Measurements from ENCODE around the gene SMAGP.
"Not testable (repeated sequence)": the region's sequence is repeated elsewhere in the genome, so short reads cannot be mapped to it uniquely, and the experiment has no call there.

The SMAGP gene, protein sequence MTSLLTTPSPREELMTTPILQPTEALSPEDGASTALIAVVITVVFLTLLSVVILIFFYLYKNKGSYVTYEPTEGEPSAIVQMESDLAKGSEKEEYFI

DNA sequence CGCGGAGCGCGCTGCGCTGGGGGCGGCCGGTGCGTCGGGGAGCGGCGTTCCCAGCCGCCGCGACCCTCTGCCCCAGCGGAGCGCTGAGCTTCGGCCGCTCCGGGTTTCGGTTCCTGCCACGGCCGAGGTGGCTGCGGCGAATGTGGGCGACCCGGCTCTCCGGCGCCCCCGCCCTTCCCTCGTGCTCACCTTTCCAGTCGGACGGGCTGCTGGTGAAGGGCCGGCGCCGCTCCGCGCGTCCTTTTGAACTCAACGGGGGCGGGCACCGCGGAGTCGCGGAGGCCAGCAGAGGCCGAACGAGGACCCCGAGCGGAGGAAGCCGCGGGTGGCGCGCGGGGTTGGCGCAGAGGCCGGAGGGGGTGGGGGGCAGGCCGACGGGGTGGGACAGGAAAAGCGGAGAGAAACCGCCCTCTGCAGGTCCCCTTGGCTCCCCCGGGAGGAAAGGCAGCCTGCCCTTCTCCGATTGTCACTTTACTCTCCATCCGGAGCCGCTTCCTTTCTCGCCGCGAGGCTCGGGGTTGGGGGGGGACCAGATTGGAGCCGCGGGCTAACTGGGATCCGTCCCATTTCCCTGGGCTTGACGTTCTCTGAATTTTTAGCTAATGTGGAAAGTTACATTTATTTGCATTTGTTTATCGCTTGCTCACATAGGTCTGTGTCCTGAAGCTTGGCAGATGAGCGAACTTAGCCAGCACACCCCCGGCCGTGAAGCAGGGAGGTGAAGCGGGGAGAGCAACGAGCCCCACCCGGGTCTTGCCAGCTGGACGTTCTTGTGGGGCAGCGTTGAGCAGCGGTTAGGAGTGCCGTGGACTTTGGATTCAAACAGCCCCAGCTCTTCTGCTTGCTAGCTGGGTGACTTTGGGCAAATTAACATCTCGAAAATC lies at the start of gene SMAGP:
Gene SMAGP (minus strand): TSS at position 349 of the 884 bp plus-strand sequence. CDS start 1,137 bp downstream, outside the sequence.
- DNase-seq: peak; percentile 15

DNA sequence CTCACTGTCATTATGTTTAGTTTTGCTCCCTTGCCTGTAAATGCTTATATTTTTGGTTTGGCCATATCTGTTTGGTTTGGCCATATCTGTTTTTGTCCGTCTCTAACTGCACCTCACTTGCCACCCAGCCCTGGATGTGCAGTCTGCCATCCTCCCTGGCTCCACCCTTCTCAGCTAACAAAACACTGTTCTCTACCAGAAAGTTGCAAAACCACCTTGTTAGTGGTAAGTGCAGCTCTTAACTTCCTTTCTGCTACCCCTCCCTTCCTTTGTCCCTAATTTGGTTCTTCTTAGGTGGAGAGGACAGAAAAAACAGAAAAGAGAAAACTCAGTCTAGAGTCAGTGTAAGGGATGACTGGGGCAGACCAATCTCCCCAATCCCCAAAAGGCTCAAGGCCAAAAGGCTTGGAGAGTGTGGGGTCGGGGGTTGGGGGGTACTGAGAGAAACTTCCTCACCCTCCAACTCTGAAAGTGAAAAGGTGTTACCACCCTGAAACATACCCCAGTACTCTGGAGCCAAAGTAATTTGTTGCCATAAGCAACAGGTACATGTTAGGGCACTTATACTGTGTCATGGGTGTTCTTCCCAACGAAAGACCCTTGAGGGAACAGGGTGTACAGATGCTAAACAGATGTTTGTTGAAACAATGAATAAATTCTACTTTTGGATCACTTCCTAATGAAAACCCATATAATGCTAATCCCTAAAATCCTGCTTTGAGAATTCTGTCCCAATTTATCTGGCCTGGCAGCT lies 48.8 kb upstream of the SMAGP start:
- DNase-seq: peak; percentile 17

GRCh38 chr12:51318057-51318806 lies 48.0 kb upstream of the SMAGP start:
- not testable (repeated sequence) for DNase-seq

- DNase-seq: no peak
Observed at GRCh38 chr12:51311389-51311788, 41.2 kb upstream of the SMAGP start.

DNA sequence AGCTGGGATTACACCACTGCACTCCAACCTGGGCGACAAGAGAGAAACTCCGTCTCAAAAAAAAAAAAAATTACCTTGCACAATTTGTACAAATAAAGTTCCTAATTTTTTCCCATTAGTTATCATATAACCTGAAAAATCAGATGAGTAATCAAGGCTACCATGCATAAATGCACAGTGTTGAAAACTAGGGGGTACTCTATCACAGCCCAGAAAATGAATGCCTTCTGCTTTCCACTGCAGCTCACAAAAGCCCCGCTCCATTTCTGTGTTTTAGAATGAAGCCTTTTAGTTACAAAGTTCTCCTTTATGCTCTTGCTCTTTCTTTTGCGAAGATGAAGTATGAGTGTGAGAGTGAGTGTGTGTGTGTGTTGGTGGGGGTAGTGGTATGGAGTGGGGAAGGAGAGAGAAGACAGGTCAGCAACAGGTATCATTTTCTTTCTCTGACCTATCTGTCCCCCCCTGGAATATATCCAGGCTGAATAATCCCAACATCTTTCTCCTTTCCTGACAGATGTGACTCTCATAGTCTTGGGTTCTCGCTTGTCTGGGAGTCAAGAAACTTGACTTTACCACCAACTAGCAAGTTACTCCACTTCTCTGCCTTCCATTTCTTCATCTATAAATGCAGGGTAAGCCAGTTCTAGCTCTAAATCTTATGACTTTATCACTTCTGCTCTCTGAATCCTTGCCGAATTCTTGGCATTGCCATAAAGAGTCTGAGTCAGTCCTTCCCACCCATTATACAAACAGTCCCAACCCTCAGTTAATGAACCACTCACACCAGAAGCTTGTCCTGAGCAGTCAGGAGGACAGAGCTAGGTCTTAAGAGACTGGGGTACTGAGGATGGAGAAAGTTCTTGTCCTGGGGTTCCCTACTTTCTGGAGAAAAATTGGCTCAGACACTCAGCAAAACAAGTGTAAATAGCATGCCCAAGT lies 37.7 kb upstream of the SMAGP start:
- DNase-seq: no peak

- DNase-seq: no peak
Observed at GRCh38 chr12:51306507-51306906, 36.3 kb upstream of the SMAGP start.

- not testable (repeated sequence) for DNase-seq
Observed at GRCh38 chr12:51300768-51301167, 30.6 kb upstream of the SMAGP start.

DNA sequence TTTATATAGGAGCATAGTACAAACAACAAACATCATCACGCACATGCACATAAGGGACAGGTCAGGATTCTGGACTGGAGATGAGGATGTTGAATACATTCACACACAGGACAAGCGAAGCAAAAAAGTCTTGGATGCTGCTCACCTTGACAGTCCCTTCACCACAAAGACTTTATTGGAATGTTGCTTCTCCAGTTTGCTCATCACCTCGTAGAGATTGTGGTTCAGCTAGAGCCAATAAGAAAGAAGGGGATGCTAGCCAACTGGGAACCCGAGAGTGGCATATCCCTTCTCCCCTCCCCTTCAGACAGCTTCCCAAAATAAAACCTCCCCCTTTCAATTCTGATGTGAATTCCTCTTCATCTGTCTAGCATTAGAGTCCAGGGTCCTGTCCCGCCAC lies 25.4 kb upstream of the SMAGP start:
- no peak for DNase-seq

DNA sequence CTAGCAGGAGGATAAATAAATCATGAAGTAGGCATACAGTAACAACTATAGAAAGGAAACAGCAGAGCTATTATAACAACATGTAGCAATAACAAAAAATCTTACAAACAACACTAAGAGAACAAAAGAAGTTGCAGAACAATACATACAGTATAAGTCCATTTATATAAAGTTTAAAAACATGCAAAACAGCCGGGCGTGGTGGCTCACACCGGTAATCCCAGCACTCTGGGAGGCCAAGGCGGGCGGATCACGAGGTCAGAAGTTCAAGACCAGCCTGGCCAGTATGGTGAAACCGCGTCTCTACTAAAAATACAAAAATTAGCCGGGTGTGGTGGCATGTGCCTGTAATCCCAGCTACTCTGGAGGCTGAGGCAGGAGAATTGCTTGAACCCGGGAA lies 23.9 kb upstream of the SMAGP start:
- DNase-seq: not testable (repeated sequence)

DNA sequence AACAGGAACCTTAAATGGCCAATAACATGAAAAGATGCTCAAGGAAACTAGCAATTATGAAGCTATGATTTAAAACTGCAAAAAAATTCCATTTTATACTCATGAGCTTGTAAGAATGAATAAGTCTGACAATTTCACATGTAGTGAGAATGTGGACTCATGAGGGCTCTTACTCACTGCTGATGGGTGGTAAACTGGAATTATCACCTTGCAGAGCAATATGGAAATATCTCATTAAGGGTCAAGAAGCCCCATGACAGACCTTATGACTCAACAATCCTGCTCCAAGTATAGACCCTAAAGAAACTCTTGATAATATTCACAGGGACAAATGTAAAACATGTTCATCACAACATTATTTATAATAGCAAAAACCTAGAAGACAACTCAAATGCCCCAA lies 23.5 kb upstream of the SMAGP start:
- no peak for DNase-seq

GRCh38 chr12:51291603-51292513 lies 21.6 kb upstream of the SMAGP start:
- not testable (repeated sequence) for DNase-seq

DNA sequence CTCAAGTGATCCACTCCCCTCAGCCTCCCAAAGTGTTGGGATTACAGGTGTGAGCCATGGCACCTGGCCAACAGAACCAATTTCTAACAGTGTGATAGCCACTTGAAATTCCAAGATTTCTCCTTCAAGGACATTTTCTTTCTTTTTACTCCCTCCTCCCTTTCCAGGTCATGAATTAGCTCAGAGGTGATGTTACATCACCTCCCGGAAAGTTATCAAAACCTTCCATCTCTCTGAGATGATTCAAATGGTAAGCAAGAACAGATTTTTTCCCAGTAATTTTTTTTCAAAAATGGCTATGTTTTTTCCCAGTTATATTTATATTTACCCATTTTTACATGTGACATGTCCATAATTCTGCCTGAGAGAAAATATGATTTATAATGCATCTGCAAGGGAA lies 15.6 kb upstream of the SMAGP start:
- no peak for DNase-seq

- DNase-seq: no peak
Observed at GRCh38 chr12:51281202-51281924, 11.1 kb upstream of the SMAGP start.

GRCh38 chr12:51275088-51275487 lies 4.9 kb upstream of the SMAGP start:
- DNase-seq: no peak

DNA sequence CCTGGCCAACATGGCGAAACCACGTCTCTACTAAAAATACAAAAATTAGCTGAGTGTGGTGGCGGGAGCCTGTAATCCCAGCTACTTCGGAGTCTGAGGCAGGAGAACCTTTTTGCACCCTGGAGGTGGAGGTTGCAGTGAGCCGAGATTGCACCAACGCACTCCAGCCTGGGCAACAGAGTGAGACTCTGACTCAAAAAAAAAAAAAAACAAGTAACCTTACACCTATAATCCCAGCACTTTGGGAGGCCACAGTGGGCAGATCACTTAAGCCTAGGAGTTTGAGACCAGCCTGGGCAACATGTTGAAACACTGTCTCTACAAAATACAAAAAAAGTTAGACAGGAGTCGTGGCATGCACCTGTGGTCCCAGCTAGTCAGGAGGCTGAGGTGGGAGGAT lies 2.6 kb upstream of the SMAGP start:
- not testable (repeated sequence) for DNase-seq

DNA sequence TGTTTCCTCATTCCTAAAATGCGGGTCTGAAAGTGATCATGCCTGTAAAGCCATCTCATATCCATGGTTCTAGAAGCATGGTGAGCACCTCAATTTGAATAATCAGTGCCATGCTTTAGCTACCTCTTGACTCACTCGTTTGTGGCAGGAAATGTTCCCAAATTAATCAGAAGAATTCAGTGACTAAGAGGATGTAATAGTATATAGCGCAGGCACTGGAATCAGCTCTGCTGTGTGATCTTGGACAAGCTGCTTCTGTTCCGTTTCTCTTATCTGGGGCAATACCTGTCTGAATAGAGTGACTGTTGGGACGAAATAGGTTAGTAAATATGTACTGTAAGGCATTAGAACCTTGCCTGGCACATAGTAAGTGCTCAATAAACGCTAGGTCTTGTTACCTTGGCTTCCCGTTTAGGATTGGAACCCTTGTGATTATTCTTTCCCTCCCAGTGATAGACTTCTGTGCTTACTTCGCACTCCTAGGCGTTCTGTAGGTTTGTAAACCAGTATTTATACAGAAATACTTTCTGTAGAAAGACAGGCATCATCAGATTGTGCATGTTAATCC lies 820 bp upstream of the SMAGP start:
- no peak for DNase-seq

GRCh38 chr12:51269174-51270066 lies 795 bp downstream of the SMAGP start:
- peak; percentile 50 for DNase-seq

DNA sequence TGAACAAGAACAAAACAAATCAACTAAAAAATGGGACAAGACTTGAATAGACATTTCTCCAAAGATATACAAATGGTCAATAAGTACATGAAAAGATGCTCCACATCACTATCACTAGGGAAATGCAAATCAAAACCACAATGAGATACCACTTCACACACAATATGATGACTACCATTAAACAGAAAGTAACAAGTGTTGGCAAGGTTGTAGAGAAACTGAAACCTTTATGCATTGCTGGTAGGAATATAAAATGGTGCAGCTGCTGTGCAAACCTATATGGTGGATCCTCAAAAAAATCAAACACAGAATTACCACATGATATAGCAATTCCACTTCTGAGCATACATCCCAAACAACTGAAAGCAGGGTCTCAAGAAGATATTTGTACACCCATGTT lies 5.2 kb downstream of the SMAGP start:
- no peak for DNase-seq

DNA sequence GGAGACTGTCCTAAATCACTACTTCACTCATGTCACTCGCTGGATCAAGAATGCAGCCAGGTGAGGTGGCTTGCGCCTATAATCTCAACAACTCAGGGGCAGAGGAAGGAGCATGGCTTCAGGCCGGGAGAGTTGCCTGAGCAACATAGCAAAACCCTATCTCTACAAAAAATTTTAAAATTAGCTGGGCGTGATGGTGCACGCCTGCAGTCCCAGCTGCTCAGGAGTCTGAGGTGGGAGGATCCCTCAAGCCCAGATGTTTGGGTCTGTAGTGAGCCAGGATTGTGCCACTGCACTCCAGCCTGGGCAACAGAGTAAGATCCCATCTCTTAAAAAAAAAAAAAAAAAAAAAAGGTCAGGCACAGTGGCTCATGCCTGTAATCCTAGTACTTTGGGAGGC lies 5.9 kb downstream of the SMAGP start:
- no peak for DNase-seq
